ENCODE data around the gene FAM43B. TPM values are rescaled to one million over a fixed set of nuclear protein-coding genes. Genes with fewer than 3 reads are reported as not detected.

The FAM43B gene
- total RNA-seq, 2 experiments from 2014 or later: not detected

- Mint-ChIP-seq H3K4me1 (no peaks in the 10 kb centered on the region), H3K9me3 (ENCODE audit: low read depth) (no peaks in the 10 kb centered on the region), H3K27ac (no peak overlapping the region), H3K36me3 (no peaks in the 10 kb centered on the region), H3K4me3 (no peak overlapping the region), H3K27me3 (peaks cover 52% of the 10 kb centered on the region)
- CTCF ChIA-PET: no interaction called here
- DNase-seq (no peak), ATAC-seq (no peak)
Observed at GRCh38 chr1:20589331-20590278, 37.2 kb downstream of the FAM43B start.

- H3K4me1 Mint-ChIP-seq: no peaks in the 10 kb centered on the region
- DNase-seq: no peak
Observed at GRCh38 chr1:20590306-20590777, 38.0 kb downstream of the FAM43B start.

GRCh38 chr1:20593756-20594155 is 41.4 kb downstream of the FAM43B start:
- no peak for DNase-seq
- Mint-ChIP-seq H3K4me3 (no peak overlapping the region), H3K4me1 (no peaks in the 10 kb centered on the region), H3K27ac (no peak overlapping the region), H3K36me3 (no peaks in the 10 kb centered on the region), H3K9me3 (ENCODE audit: low read depth) (no peaks in the 10 kb centered on the region), H3K27me3 (peaks cover 37% of the 10 kb centered on the region)
- no peak for ATAC-seq
- CTCF ChIA-PET: interaction anchor here (0.9 to 1.4 kb wide), 2 partner anchors 39 to 40 kb away, joined by 3 to 4 read pairs; no protein-coding TSS in a partner anchor

More at GRCh38 chr1:20590306-20590777, 38.0 kb downstream of the FAM43B start:
- H3K36me3 Mint-ChIP-seq: no peaks in the 10 kb centered on the region
- CTCF ChIA-PET: no interaction called here
- no peaks in the 10 kb centered on the region for H3K9me3 Mint-ChIP-seq (ENCODE audit: low read depth)
- H3K27ac Mint-ChIP-seq: no peak overlapping the region
- ATAC-seq: no peak
- peaks cover 52% of the 10 kb centered on the region for H3K27me3 Mint-ChIP-seq
- H3K4me3 Mint-ChIP-seq: no peak overlapping the region

- Mint-ChIP-seq H3K4me1 (no peaks in the 10 kb centered on the region), H3K27ac (no peak overlapping the region), H3K36me3 (no peaks in the 10 kb centered on the region), H3K9me3 (ENCODE audit: low read depth) (no peaks in the 10 kb centered on the region), H3K27me3 (peaks cover 27% of the 10 kb centered on the region), H3K4me3 (no peak overlapping the region)
- DNase-seq: no peak
- CTCF ChIA-PET: no interaction called here
- ATAC-seq: no peak
Observed at GRCh38 chr1:20594746-20595145, 42.4 kb downstream of the FAM43B start.

GRCh38 chr1:20596106-20596505 is 43.7 kb downstream of the FAM43B start:
- no peaks in the 10 kb centered on the region for H3K36me3 Mint-ChIP-seq
- no peak for ATAC-seq
- no peaks in the 10 kb centered on the region for H3K4me1 Mint-ChIP-seq
- CTCF ChIA-PET: interaction anchor here (0.7 kb wide), 1 partner anchor 365 kb away, joined by 4 read pairs; no protein-coding TSS in a partner anchor
- no peaks in the 10 kb centered on the region for H3K9me3 Mint-ChIP-seq (ENCODE audit: low read depth)
- H3K4me3 Mint-ChIP-seq: no peak overlapping the region
- no peak for DNase-seq
- no peak overlapping the region for H3K27ac Mint-ChIP-seq
- peaks cover 15% of the 10 kb centered on the region for H3K27me3 Mint-ChIP-seq

GRCh38 chr1:20597650-20598049 is 45.3 kb downstream of the FAM43B start:
- DNase-seq: no peak
- H3K4me1 Mint-ChIP-seq: no peaks in the 10 kb centered on the region
- H3K27me3 Mint-ChIP-seq: peaks cover 6% of the 10 kb centered on the region
- ATAC-seq: no peak
- H3K27ac Mint-ChIP-seq: no peak overlapping the region
- no peaks in the 10 kb centered on the region for H3K9me3 Mint-ChIP-seq (ENCODE audit: low read depth)
- no peak overlapping the region for H3K4me3 Mint-ChIP-seq
- no peaks in the 10 kb centered on the region for H3K36me3 Mint-ChIP-seq
- CTCF ChIA-PET: no interaction called here

GRCh38 chr1:20600156-20600555 is 47.8 kb downstream of the FAM43B start:
- no peak overlapping the region for H3K4me3 Mint-ChIP-seq
- ATAC-seq: no peak
- H3K27me3 Mint-ChIP-seq: peaks cover 5% of the 10 kb centered on the region
- no peak overlapping the region for H3K27ac Mint-ChIP-seq
- H3K9me3 Mint-ChIP-seq (ENCODE audit: low read depth): no peaks in the 10 kb centered on the region
- DNase-seq: no peak
- CTCF ChIA-PET: interaction anchor here (0.6 kb wide), 1 partner anchor 591 kb away, joined by 3 read pairs; no protein-coding TSS in a partner anchor
- no peaks in the 10 kb centered on the region for H3K4me1 Mint-ChIP-seq
- no peaks in the 10 kb centered on the region for H3K36me3 Mint-ChIP-seq

GRCh38 chr1:20601129-20601825 is 48.9 kb downstream of the FAM43B start:
- peaks cover 5% of the 10 kb centered on the region for H3K27me3 Mint-ChIP-seq
- H3K4me3 Mint-ChIP-seq: no peak overlapping the region
- no peak for DNase-seq
- no peak overlapping the region for H3K27ac Mint-ChIP-seq
- no peaks in the 10 kb centered on the region for H3K9me3 Mint-ChIP-seq (ENCODE audit: low read depth)
- CTCF ChIA-PET: no interaction called here
- ATAC-seq: no peak
- H3K4me1 Mint-ChIP-seq: no peaks in the 10 kb centered on the region
- no peaks in the 10 kb centered on the region for H3K36me3 Mint-ChIP-seq

GRCh38 chr1:20602851-20603450 is 50.6 kb downstream of the FAM43B start:
- peaks cover 11% of the 10 kb centered on the region for H3K27me3 Mint-ChIP-seq
- ATAC-seq (no peak), DNase-seq (no peak)
- H3K36me3 Mint-ChIP-seq: no peaks in the 10 kb centered on the region
- CTCF ChIA-PET: no interaction called here
- H3K4me3 Mint-ChIP-seq: no peak overlapping the region
- no peaks in the 10 kb centered on the region for H3K9me3 Mint-ChIP-seq (ENCODE audit: low read depth)
- no peak overlapping the region for H3K27ac Mint-ChIP-seq
- H3K4me1 Mint-ChIP-seq: no peaks in the 10 kb centered on the region

GRCh38 chr1:20603504-20604464 is 51.4 kb downstream of the FAM43B start:
- no peak for ATAC-seq
- no peak for DNase-seq
- CTCF ChIA-PET: no interaction called here
- H3K9me3 Mint-ChIP-seq (ENCODE audit: low read depth): no peaks in the 10 kb centered on the region
- H3K27ac Mint-ChIP-seq: no peak overlapping the region
- no peaks in the 10 kb centered on the region for H3K4me1 Mint-ChIP-seq
- H3K36me3 Mint-ChIP-seq: no peaks in the 10 kb centered on the region
- no peak overlapping the region for H3K4me3 Mint-ChIP-seq
- H3K27me3 Mint-ChIP-seq: peaks cover 11% of the 10 kb centered on the region

All from activated CD8-positive, alpha-beta memory T cell treated with anti-CD3 and anti-CD28 coated beads, Interleukin-2, amount 10 ng/mL, durations not matched to agents 7 days and 5 days (primary cell).